Thoracic aorta (tissue), 2 donors: ENCODE data around the gene CLEC3B. TPM values are rescaled to one million over a fixed set of nuclear protein-coding genes. Genes with fewer than 3 reads are reported as not detected.
"Not testable (repeated sequence)": the region's sequence is repeated elsewhere in the genome, so short reads cannot be mapped to it uniquely, and the experiment has no call there.

Experiments used
- ATAC-seq: fragments of 150-250 bp; one replicate; pipeline ENCODE4 v1.8.0; 2017; ENCODE audit warnings: low read depth; ENCODE audit not compliant: insufficient number of reproducible peaks, low FRiP score
- DNase-seq: peaks from one replicate; pipeline ENCODE4 v3.0.0-alpha.2; 2020; ENCODE audit warnings: low spot score
- H3K27ac ChIP-seq, 2 donors: fragments of 200-600 bp; sonication (generic); 1 replicate in 1 of 2; 2 replicates in 1 of 2; pipeline ENCODE4 v1.5.1; 2016; ENCODE audit warnings: mild to moderate bottlenecking in 2 of 2, moderate library complexity in 2 of 2
- H3K27me3 ChIP-seq: fragments of 200-600 bp; sonication (generic); replicated peaks from 2 replicates; pipeline ENCODE4 v1.6.0; 2016; ENCODE audit warnings: mild to moderate bottlenecking; ENCODE audit not compliant: insufficient read depth
- H3K36me3 ChIP-seq: fragments of 200-600 bp; sonication (generic); one replicate; pipeline ENCODE4 v1.5.1; 2016
- H3K4me1 ChIP-seq, 2 donors: fragments of 200-600 bp; sonication (generic); 1 replicate in 1 of 2; 2 replicates in 1 of 2; pipeline versions ENCODE4 v1.5.1 to v1.6.0; 2016; ENCODE audit warnings: low read depth in 2 of 2, mild to moderate bottlenecking in 1 of 2; ENCODE audit not compliant: control insufficient read depth in 1 of 2
- H3K4me3 ChIP-seq: fragments of 200-600 bp; sonication (generic); 2 replicates; pipeline ENCODE4 v1.5.1; 2016; ENCODE audit warnings: mild to moderate bottlenecking
- H3K9me3 ChIP-seq: fragments of 200-600 bp; sonication (generic); 2 replicates; pipeline ENCODE4 v1.5.1; 2016
- CTCF ChIP-seq: fragments of 200-600 bp; sonication (generic); IDR thresholded peaks from one replicate; pipeline ENCODE4 v1.5.1; 2019; ENCODE audit warnings: antibody characterized with exemption
- total RNA-seq, 2 donors: library from RNA; depleted of rRNA; stranded (reverse); fragments of >200 nt; gene quantifications; one replicate each; pipeline versions ENCODE4 v1.1.0 to v1.2.3, GENCODE V29; 2016

Gene CLEC3B
- total RNA-seq, 2 donors from 2014 or later: 96.6 to 202 TPM

DNA sequence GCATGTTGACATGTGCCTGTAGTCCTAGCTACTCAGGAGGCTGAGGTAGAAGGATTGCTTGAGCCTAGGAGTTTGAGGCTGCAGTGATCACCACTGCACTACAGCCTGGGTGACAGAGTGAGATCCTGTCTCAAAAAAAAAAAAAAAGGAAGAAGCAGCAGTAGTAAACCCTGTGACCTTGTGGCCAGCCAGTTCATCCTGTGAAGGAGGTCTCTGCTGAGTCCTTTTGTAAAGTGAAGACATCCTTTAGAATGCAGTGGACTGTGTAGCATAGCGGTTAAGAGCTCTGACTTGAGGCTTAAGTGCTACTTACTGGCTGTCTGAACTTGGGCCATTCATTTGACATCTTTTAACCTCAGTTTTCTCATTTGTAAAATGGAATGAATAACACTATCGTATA, 41.8 kb upstream of the CLEC3B start:
- Histone ChIP-seq H3K4me1 (peaks cover 0 to 11% of the 10 kb centered on the region in 2 donors), H3K9me3 (no peaks in the 10 kb centered on the region), H3K27ac (no peak overlapping the region), H3K27me3 (no peaks in the 10 kb centered on the region), H3K36me3 (no peaks in the 10 kb centered on the region), H3K4me3 (no peak overlapping the region)
- ATAC-seq (no peak), DNase-seq (no peak)
- no peak for TF ChIP-seq CTCF

GRCh38 chr3:44986330-44986729, 39.8 kb upstream of the CLEC3B start:
- peaks cover 0 to 11% of the 10 kb centered on the region in 2 donors for H3K4me1 ChIP-seq
- not testable (repeated sequence) for H3K4me3 ChIP-seq, H3K27me3 ChIP-seq, H3K36me3 ChIP-seq, DNase-seq, H3K27ac ChIP-seq, ATAC-seq, H3K9me3 ChIP-seq

DNA sequence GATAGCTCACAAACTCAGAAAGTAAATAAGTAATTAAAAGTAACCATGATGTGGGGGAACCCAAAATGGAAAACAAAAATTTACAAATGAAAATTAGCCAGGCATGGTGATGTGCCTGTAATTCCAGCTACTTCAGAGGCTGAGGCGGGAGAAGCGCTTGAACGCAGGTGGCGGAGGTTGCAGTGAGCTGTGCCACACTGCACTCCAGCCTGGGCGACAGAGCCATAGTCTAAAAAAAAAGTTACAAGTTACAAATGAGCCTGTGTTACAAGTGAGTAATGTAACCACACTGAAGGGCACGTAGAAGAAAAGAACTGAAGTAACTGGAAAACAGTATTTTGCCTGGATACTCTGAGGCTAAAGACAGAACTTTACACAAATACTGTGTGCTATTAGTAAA, 38.8 kb upstream of the CLEC3B start:
- no peak for DNase-seq
- Histone ChIP-seq H3K4me1 (peaks cover 0 to 11% of the 10 kb centered on the region in 2 donors), H3K27me3 (no peaks in the 10 kb centered on the region), H3K9me3 (no peaks in the 10 kb centered on the region), H3K36me3 (no peaks in the 10 kb centered on the region), H3K27ac (no peak overlapping the region), H3K4me3 (no peak overlapping the region)
- no peak for TF ChIP-seq CTCF
- ATAC-seq: no peak

DNA sequence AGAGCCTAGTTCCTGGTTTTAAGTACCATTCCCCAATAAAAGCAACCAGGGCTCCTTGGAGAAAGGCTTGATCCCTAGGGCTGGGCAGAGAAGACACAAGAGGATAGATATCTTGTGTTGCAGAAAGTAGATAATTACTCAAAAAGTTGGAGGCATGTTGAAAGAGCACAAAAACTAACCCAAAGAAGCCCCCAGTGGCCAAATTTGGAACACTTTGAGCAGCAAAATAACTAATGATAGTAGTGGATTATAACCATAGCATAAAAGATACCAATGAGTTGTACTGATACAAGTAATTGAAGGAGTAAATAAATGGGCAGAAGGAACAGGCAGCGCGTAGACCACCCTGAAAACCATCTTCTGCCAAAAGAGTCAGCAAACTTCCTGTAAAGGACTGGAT, 38.0 kb upstream of the CLEC3B start:
- Histone ChIP-seq H3K36me3 (no peaks in the 10 kb centered on the region), H3K27me3 (no peaks in the 10 kb centered on the region), H3K27ac (no peak overlapping the region), H3K4me1 (peaks cover 0 to 7% of the 10 kb centered on the region in 2 donors), H3K9me3 (no peaks in the 10 kb centered on the region), H3K4me3 (no peak overlapping the region)
- TF ChIP-seq CTCF: peak; percentile 25
- DNase-seq (no peak), ATAC-seq (no peak)

GRCh38 chr3:44989141-44989540, 37.0 kb upstream of the CLEC3B start:
- ATAC-seq (no peak), DNase-seq (no peak)
- Histone ChIP-seq H3K4me3 (no peak overlapping the region), H3K9me3 (no peaks in the 10 kb centered on the region), H3K27ac (no peak overlapping the region), H3K4me1 (no peaks in the 10 kb centered on the region), H3K27me3 (no peaks in the 10 kb centered on the region), H3K36me3 (no peaks in the 10 kb centered on the region)
- no peak for TF ChIP-seq CTCF

GRCh38 chr3:44989636-44990373, 36.3 kb upstream of the CLEC3B start:
- no peak for ATAC-seq
- TF ChIP-seq CTCF: no peak

More at GRCh38 chr3:44989636-44990373, 36.3 kb upstream of the CLEC3B start:
- no peaks in the 10 kb centered on the region for H3K9me3 ChIP-seq
- peaks cover 0 to under 1% of the 10 kb centered on the region in 2 donors for H3K4me1 ChIP-seq
- no peaks in the 10 kb centered on the region for H3K36me3 ChIP-seq
- no peak for DNase-seq
- H3K27me3 ChIP-seq: no peaks in the 10 kb centered on the region
- H3K27ac ChIP-seq: no peak overlapping the region
- no peak overlapping the region for H3K4me3 ChIP-seq
